GM10248 (cell line): ENCODE measurements around the gene MADD.

Source experiments
- CTCF ChIA-PET: fragments of 300-600 bp; sonication (Branson Sonifier 250); formaldehyde crosslinking; extraction: SDS; loops from one replicate; lab custom pipeline; 2021; ENCODE audit warnings: antibody characterized with exemption; lab: Yijun Ruan, JAX
- POLR2A ChIA-PET: fragments of 350-650 bp; sonication (Branson Sonifier 250); formaldehyde crosslinking; extraction: SDS; loops from one replicate; lab custom pipeline; 2020; ENCODE audit warnings: antibody characterized with exemption; lab: Yijun Ruan, JAX
- DNase-seq: peaks from one replicate; pipeline ENCODE4 v3.0.0; 2012; ENCODE audit errors: extremely low spot score
- CTCF ChIP-seq: IDR thresholded peaks from 2 replicates; pipeline ENCODE4 v1.5.1; 2012; ENCODE audit warnings: mild to moderate bottlenecking, low read depth; ENCODE audit errors: extremely low read depth, missing control alignments, control extremely low read depth

The MADD gene

GRCh38 chr11:47254386-47254785 lies 15.5 kb upstream of the MADD start:
- ChIA-PET CTCF (interaction anchor here (1.0 to 2.0 kb wide), 2 partner anchors 76 to 158 kb away, joined by 3 to 4 read pairs; no protein-coding TSS in a partner anchor), POLR2A (interaction anchor here (0.6 kb wide), 1 partner anchor 330 kb away, joined by 4 read pairs; no protein-coding TSS in a partner anchor)
- TF ChIP-seq CTCF, result no peak
- no peak for DNase-seq

- POLR2A ChIA-PET, result no interaction called here
- no peak for DNase-seq
- TF ChIP-seq CTCF, result no peak
- CTCF ChIA-PET, result interaction anchor here (4.7 kb wide), 1 partner anchor 76 kb away, joined by 66 read pairs; no protein-coding TSS in a partner anchor
Observed at GRCh38 chr11:47256374-47256773, 13.6 kb upstream of the MADD start.

- TF ChIP-seq CTCF, result no peak
- CTCF ChIA-PET, result interaction anchor here (1.4 to 4.8 kb wide), 6 partner anchors 8 to 197 kb away, joined by 5 to 66 read pairs (median 28); partner anchors contain the start of gene ACP2
- no peak for DNase-seq
- POLR2A ChIA-PET, result no interaction called here
Observed at GRCh38 chr11:47257177-47257516, 12.8 kb upstream of the MADD start.

GRCh38 chr11:47257517-47258316 lies 12.2 kb upstream of the MADD start, which contains the start of gene NR1H3:
Gene NR1H3 (plus strand): TSS chr11:47257996. CDS start chr11:47259217, 1,221 bp downstream.
- peak; percentile 36 for TF ChIP-seq CTCF
- POLR2A ChIA-PET, result interaction anchor here (0.9 kb wide), 1 partner anchor 154 kb away, joined by 3 read pairs; no protein-coding TSS in a partner anchor
- CTCF ChIA-PET, result interaction anchor here (1.4 to 4.8 kb wide), 11 partner anchors 9 to 197 kb away, joined by 5 to 66 read pairs (median 21); partner anchors contain the start of genes ACP2, DDB2 and PACSIN3
- peak; percentile 47 for DNase-seq

GRCh38 chr11:47258317-47258902 lies 11.5 kb upstream of the MADD start:
- POLR2A ChIA-PET, result interaction anchor here (0.9 kb wide), 1 partner anchor 153 kb away, joined by 3 read pairs; no protein-coding TSS in a partner anchor

More at GRCh38 chr11:47258317-47258902, 11.5 kb upstream of the MADD start:
- CTCF ChIA-PET, result interaction anchor here (0.9 to 4.8 kb wide), 17 partner anchors 9 to 366 kb away, joined by 3 to 66 read pairs (median 9); partner anchors contain the start of genes ACP2, DDB2 and PACSIN3
- no peak for TF ChIP-seq CTCF
- DNase-seq, result no peak
